ENCODE results near the gene POLE.

The POLE gene

DNA sequence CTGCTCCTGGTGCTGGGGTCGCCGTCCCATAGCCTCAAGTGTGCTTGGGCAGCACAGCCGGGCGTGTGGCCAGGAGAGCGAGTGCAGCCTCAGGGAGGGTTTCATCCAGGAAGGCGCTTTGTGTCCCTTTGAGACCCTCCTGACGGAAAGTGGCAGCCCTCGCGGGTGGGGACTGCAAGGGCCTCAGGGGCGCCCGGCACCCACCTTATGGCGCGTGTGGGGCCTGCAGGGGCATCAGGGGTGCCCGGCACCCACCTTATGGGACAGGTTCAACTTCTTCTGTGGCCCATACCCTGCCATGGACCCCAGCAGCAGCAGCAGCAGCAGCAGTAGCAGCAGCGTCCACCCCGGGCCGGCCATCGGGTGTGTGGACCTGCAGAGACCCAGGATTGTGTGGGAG lies 81.2 kb downstream of the POLE start:
- H3K27ac ChIP-seq (ENCODE audit: extremely low read depth, low read depth, low read length), result no peak overlapping the region
- TF ChIP-seq, protein P1, sequence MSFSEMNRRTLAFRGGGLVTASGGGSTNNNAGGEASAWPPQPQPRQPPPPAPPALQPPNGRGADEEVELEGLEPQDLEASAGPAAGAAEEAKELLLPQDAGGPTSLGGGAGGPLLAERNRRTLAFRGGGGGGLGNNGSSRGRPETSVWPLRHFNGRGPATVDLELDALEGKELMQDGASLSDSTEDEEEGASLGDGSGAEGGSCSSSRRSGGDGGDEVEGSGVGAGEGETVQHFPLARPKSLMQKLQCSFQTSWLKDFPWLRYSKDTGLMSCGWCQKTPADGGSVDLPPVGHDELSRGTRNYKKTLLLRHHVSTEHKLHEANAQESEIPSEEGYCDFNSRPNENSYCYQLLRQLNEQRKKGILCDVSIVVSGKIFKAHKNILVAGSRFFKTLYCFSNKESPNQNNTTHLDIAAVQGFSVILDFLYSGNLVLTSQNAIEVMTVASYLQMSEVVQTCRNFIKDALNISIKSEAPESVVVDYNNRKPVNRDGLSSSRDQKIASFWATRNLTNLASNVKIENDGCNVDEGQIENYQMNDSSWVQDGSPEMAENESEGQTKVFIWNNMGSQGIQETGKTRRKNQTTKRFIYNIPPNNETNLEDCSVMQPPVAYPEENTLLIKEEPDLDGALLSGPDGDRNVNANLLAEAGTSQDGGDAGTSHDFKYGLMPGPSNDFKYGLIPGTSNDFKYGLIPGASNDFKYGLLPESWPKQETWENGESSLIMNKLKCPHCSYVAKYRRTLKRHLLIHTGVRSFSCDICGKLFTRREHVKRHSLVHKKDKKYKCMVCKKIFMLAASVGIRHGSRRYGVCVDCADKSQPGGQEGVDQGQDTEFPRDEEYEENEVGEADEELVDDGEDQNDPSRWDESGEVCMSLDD (tag by site-specific recombination; IDR thresholded peaks at IDR 0.05), result no peak
- TF ChIP-seq ZNF302 (tag by site-specific recombination; IDR thresholded peaks at IDR 0.05; ENCODE audit: low read depth), result no peak
- no peak for TF ChIP-seq ZNF658 (tag by site-specific recombination; IDR thresholded peaks at IDR 0.05)
- TF ChIP-seq SETDB1 (IDR thresholded peaks at IDR 0.05; ENCODE audit: insufficient read length, low read length), result no peak
- TF ChIP-seq ZNF155 (tag by site-specific recombination; IDR thresholded peaks at IDR 0.05), result no peak
- no peak for TF ChIP-seq ZNF544 (tag by site-specific recombination; IDR thresholded peaks at IDR 0.05)
- no peak for TF ChIP-seq ZNF138 (tag by site-specific recombination; IDR thresholded peaks at IDR 0.05; ENCODE audit: borderline replicate concordance)
- TF ChIP-seq ZNF561 (tag by site-specific recombination; IDR thresholded peaks at IDR 0.05; ENCODE audit: borderline replicate concordance), result no peak
- TF ChIP-seq, protein P2, sequence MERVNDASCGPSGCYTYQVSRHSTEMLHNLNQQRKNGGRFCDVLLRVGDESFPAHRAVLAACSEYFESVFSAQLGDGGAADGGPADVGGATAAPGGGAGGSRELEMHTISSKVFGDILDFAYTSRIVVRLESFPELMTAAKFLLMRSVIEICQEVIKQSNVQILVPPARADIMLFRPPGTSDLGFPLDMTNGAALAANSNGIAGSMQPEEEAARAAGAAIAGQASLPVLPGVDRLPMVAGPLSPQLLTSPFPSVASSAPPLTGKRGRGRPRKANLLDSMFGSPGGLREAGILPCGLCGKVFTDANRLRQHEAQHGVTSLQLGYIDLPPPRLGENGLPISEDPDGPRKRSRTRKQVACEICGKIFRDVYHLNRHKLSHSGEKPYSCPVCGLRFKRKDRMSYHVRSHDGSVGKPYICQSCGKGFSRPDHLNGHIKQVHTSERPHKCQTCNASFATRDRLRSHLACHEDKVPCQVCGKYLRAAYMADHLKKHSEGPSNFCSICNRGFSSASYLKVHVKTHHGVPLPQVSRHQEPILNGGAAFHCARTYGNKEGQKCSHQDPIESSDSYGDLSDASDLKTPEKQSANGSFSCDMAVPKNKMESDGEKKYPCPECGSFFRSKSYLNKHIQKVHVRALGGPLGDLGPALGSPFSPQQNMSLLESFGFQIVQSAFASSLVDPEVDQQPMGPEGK (tag by site-specific recombination; IDR thresholded peaks at IDR 0.05), result no peak
- TF ChIP-seq, protein P3, sequence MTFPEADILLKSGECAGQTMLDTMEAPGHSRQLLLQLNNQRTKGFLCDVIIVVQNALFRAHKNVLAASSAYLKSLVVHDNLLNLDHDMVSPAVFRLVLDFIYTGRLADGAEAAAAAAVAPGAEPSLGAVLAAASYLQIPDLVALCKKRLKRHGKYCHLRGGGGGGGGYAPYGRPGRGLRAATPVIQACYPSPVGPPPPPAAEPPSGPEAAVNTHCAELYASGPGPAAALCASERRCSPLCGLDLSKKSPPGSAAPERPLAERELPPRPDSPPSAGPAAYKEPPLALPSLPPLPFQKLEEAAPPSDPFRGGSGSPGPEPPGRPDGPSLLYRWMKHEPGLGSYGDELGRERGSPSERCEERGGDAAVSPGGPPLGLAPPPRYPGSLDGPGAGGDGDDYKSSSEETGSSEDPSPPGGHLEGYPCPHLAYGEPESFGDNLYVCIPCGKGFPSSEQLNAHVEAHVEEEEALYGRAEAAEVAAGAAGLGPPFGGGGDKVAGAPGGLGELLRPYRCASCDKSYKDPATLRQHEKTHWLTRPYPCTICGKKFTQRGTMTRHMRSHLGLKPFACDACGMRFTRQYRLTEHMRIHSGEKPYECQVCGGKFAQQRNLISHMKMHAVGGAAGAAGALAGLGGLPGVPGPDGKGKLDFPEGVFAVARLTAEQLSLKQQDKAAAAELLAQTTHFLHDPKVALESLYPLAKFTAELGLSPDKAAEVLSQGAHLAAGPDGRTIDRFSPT (tag by site-specific recombination; IDR thresholded peaks at IDR 0.05), result no peak
- no peak for TF ChIP-seq ZBTB1 (tag by site-specific recombination; IDR thresholded peaks at IDR 0.05)
- no peak for TF ChIP-seq ZNF670 (tag by site-specific recombination; IDR thresholded peaks at IDR 0.05; ENCODE audit: low read depth)
- TF ChIP-seq ZNF558 (tag by site-specific recombination; IDR thresholded peaks at IDR 0.05), result no peak
- no peak for TF ChIP-seq ZNF843 (tag by site-specific recombination; IDR thresholded peaks at IDR 0.05)
- TF ChIP-seq MZF1 (tag by site-specific recombination; IDR thresholded peaks at IDR 0.05; ENCODE audit: borderline replicate concordance), result no peak
- no peak for TF ChIP-seq ZNF707 (tag by site-specific recombination; IDR thresholded peaks at IDR 0.05)
- no peak for TF ChIP-seq ZBTB7A (tag by site-specific recombination; IDR thresholded peaks at IDR 0.05; ENCODE audit: low read depth)
- TF ChIP-seq ZFP3 (tag by site-specific recombination; IDR thresholded peaks at IDR 0.05; ENCODE audit: low read depth), result no peak
- TF ChIP-seq ZNF140 (tag by site-specific recombination; IDR thresholded peaks at IDR 0.05), result no peak
- no peak for TF ChIP-seq ZNF37A (tag by site-specific recombination; IDR thresholded peaks at IDR 0.05)
- ChIA-PET CTCF (no interaction called here), POLR2A (no interaction called here)
- H3K4me3 ChIP-seq (ENCODE audit: low read depth, low read length), result no peak overlapping the region
- no peaks in the 10 kb centered on the region for H3K4me1 ChIP-seq (ENCODE audit: control insufficient read depth, insufficient read depth, low read length)
- H3K36me3 ChIP-seq (ENCODE audit: control insufficient read depth in 2 of 2, insufficient read depth in 1 of 2, low read length in 2 of 2), result no peaks in the 10 kb centered on the region
- no peaks in the 10 kb centered on the region for H3K9me3 ChIP-seq (ENCODE audit: control insufficient read depth, insufficient read depth, low read depth, low read length)

All from HEK293 (cell line).